ENCODE data around the gene LRFN3. TPM values are rescaled to one million over a fixed set of nuclear protein-coding genes. Genes with fewer than 3 reads are reported as not detected.
"Not testable (repeated sequence)": the region's sequence is repeated elsewhere in the genome, so short reads cannot be mapped to it uniquely, and the experiment has no call there.

The LRFN3 gene
- total RNA-seq, 1 experiment from 2014 or later = 3.7 TPM

GRCh38 chr19:35945121-35945790, 9.1 kb downstream of the LRFN3 start:
- Histone ChIP-seq H3K9me3 (ENCODE audit: low read length) (no peaks in the 10 kb centered on the region), H4K20me1 (ENCODE audit: insufficient read depth, low read depth, low read length) (peaks cover 4% of the 10 kb centered on the region; the same call in 1 of the 2 replicates), H3K4me3 (ENCODE audit: low read length) (no peak overlapping the region), H3K4me1 (ENCODE audit: low read length) (no peaks in the 10 kb centered on the region), H3K79me2 (ENCODE audit: low read length) (no peaks in the 10 kb centered on the region), H3K27ac (ENCODE audit: low read length) (no peak overlapping the region), H3K9ac (ENCODE audit: low read length) (no peak overlapping the region), H3K9me2 (replicated peaks; ENCODE audit: insufficient read depth, low read length) (no peaks in the 10 kb centered on the region), H3K27me3 (ENCODE audit: low read length) (no peaks in the 10 kb centered on the region), H3K36me3 (ENCODE audit: insufficient read depth, low read length) (no peaks in the 10 kb centered on the region), H2AFZ (ENCODE audit: low read length) (no peak overlapping the region), H3K4me2 (ENCODE audit: low read depth, low read length, poor library complexity, severe bottlenecking) (no peak overlapping the region)
- DNase-seq = no peak

DNA sequence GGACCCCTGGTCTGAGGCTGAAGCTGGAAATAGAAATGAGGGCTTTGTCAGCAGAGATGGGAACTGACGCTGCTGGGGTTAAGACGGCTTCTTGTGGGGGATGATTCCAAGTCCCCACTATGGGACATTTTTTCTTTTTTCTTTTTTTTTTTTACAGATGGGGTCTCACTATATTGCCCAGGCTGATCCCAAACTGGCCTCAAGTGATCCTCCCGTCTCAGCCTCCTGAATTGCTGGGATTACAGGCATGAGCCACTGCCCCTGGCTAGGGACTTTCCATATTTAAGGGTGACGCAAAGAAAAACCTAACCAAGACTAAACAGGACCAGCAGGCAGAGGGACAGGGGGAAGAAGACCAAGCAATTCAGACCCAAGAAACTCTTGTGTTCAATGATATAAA, 10.0 kb downstream of the LRFN3 start:
- no peak overlapping the region for H3K4me2 ChIP-seq (ENCODE audit: low read depth, low read length, poor library complexity, severe bottlenecking)
- H3K9me3 ChIP-seq (ENCODE audit: low read length) = no peaks in the 10 kb centered on the region
- no peaks in the 10 kb centered on the region for H3K9me2 ChIP-seq (replicated peaks; ENCODE audit: insufficient read depth, low read length)
- DNase-seq = no peak
- H3K27ac ChIP-seq (ENCODE audit: low read length) = no peak overlapping the region
- no peaks in the 10 kb centered on the region for H3K4me1 ChIP-seq (ENCODE audit: low read length)
- H3K4me3 ChIP-seq (ENCODE audit: low read length) = no peak overlapping the region
- no peak overlapping the region for H2AFZ ChIP-seq (ENCODE audit: low read length)
- peaks cover 4% of the 10 kb centered on the region; the same call in 1 of the 2 replicates for H4K20me1 ChIP-seq (ENCODE audit: insufficient read depth, low read depth, low read length)
- no peak overlapping the region for H3K9ac ChIP-seq (ENCODE audit: low read length)
- no peaks in the 10 kb centered on the region for H3K27me3 ChIP-seq (ENCODE audit: low read length)
- no peaks in the 10 kb centered on the region for H3K36me3 ChIP-seq (ENCODE audit: insufficient read depth, low read length)
- no peaks in the 10 kb centered on the region for H3K79me2 ChIP-seq (ENCODE audit: low read length)

GRCh38 chr19:35949131-35949530, 13.0 kb downstream of the LRFN3 start:
- H4K20me1 ChIP-seq (ENCODE audit: insufficient read depth, low read depth, low read length) = peaks cover 4% of the 10 kb centered on the region; the same call in 1 of the 2 replicates

GRCh38 chr19:35955881-35956634, 19.9 kb downstream of the LRFN3 start:
- H3K27me3 ChIP-seq (ENCODE audit: low read length) = no peaks in the 10 kb centered on the region
- no peaks in the 10 kb centered on the region for H3K4me1 ChIP-seq (ENCODE audit: low read length)
- no peak overlapping the region for H3K4me2 ChIP-seq (ENCODE audit: low read depth, low read length, poor library complexity, severe bottlenecking)
- no peaks in the 10 kb centered on the region for H4K20me1 ChIP-seq (ENCODE audit: insufficient read depth, low read depth, low read length)
- no peak for DNase-seq
- H2AFZ ChIP-seq (ENCODE audit: low read length) = no peak overlapping the region
- H3K9ac ChIP-seq (ENCODE audit: low read length) = no peak overlapping the region
- no peaks in the 10 kb centered on the region for H3K79me2 ChIP-seq (ENCODE audit: low read length)
- H3K9me2 ChIP-seq (replicated peaks; ENCODE audit: insufficient read depth, low read length) = no peaks in the 10 kb centered on the region
- H3K27ac ChIP-seq (ENCODE audit: low read length) = no peak overlapping the region
- no peaks in the 10 kb centered on the region for H3K9me3 ChIP-seq (ENCODE audit: low read length)
- no peak overlapping the region for H3K4me3 ChIP-seq (ENCODE audit: low read length)
- no peaks in the 10 kb centered on the region for H3K36me3 ChIP-seq (ENCODE audit: insufficient read depth, low read length)

More at GRCh38 chr19:35949131-35949530, 13.0 kb downstream of the LRFN3 start:
- Histone ChIP-seq H3K9me2 (replicated peaks; ENCODE audit: insufficient read depth, low read length) (no peaks in the 10 kb centered on the region), H3K36me3 (ENCODE audit: insufficient read depth, low read length) (no peaks in the 10 kb centered on the region), H3K4me3 (ENCODE audit: low read length) (no peak overlapping the region), H3K4me1 (ENCODE audit: low read length) (no peaks in the 10 kb centered on the region), H3K27ac (ENCODE audit: low read length) (no peak overlapping the region), H3K4me2 (ENCODE audit: low read depth, low read length, poor library complexity, severe bottlenecking) (no peak overlapping the region), H3K27me3 (ENCODE audit: low read length) (no peaks in the 10 kb centered on the region), H3K9me3 (ENCODE audit: low read length) (no peaks in the 10 kb centered on the region), H2AFZ (ENCODE audit: low read length) (no peak overlapping the region), H3K79me2 (ENCODE audit: low read length) (no peaks in the 10 kb centered on the region), H3K9ac (ENCODE audit: low read length) (no peak overlapping the region)
- DNase-seq = no peak

- H4K20me1 ChIP-seq (ENCODE audit: insufficient read depth, low read depth, low read length); H3K4me2 ChIP-seq (ENCODE audit: low read depth, low read length, poor library complexity, severe bottlenecking); H3K27me3 ChIP-seq (ENCODE audit: low read length); H3K79me2 ChIP-seq (ENCODE audit: low read length); H3K36me3 ChIP-seq (ENCODE audit: insufficient read depth, low read length); H3K27ac ChIP-seq (ENCODE audit: low read length); H3K4me3 ChIP-seq (ENCODE audit: low read length); DNase-seq; H3K9me2 ChIP-seq (replicated peaks; ENCODE audit: insufficient read depth, low read length); H3K4me1 ChIP-seq (ENCODE audit: low read length); H3K9ac ChIP-seq (ENCODE audit: low read length); H2AFZ ChIP-seq (ENCODE audit: low read length); H3K9me3 ChIP-seq (ENCODE audit: low read length): not testable (repeated sequence)
Measured at GRCh38 chr19:35957411-35957810, 21.2 kb downstream of the LRFN3 start.

- DNase-seq = no peak
- no peak overlapping the region for H2AFZ ChIP-seq (ENCODE audit: low read length)
- no peaks in the 10 kb centered on the region for H3K36me3 ChIP-seq (ENCODE audit: insufficient read depth, low read length)
- no peaks in the 10 kb centered on the region for H3K4me1 ChIP-seq (ENCODE audit: low read length)
- no peaks in the 10 kb centered on the region for H3K27me3 ChIP-seq (ENCODE audit: low read length)
- no peaks in the 10 kb centered on the region for H3K9me3 ChIP-seq (ENCODE audit: low read length)
- no peak overlapping the region for H3K27ac ChIP-seq (ENCODE audit: low read length)
- no peak overlapping the region for H3K9ac ChIP-seq (ENCODE audit: low read length)
- H3K9me2 ChIP-seq (replicated peaks; ENCODE audit: insufficient read depth, low read length) = no peaks in the 10 kb centered on the region
- H3K79me2 ChIP-seq (ENCODE audit: low read length) = no peaks in the 10 kb centered on the region
- no peaks in the 10 kb centered on the region for H4K20me1 ChIP-seq (ENCODE audit: insufficient read depth, low read depth, low read length)
- no peak overlapping the region for H3K4me3 ChIP-seq (ENCODE audit: low read length)
- no peak overlapping the region for H3K4me2 ChIP-seq (ENCODE audit: low read depth, low read length, poor library complexity, severe bottlenecking)
Measured at GRCh38 chr19:35958660-35959039, 22.5 kb downstream of the LRFN3 start.

DNA sequence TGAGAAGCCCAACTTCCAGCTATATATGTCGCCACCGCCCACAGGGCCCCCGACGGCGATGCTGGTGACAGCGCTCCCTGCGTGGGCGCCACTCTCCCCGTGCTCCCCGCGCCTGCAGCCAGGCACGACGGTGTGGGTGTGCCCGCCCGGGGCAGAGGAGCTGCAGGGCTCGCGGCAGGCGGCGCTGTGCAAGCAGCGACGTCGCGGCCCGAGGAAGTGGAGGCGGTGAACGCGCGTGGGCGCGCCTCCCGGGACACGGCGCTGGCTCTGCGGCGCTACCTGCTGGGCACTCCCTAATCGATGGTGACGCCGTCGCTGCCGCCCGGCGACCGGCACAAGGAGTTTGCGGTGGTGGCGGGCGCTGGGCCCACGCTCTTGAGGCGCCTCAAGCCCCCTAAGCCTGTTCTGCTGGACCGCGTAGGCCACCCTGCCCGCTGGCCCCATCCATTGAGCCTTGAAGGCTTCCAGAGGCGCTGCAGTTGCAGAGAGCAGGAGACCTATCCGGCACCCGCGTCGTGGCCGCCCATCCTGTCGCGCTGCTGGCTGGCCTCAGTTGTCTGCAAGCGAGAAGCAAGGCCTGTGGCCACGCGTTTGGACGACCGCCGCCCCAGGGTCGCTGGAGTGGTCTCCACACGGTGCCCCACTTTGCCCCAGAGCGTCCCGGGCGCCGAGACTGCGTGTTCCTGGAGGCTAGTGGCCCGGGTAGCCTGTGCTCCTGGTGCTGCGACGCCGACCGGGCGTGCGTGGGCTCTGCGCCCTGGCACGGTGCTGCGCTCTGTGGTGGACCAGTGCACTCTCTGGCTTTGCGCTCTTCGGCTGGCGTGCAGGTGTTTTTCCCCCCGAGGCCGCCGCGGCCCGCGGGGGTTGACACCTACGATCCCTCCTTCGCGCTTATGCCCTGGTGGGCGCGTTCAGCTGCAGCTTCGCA, 23.1 kb downstream of the LRFN3 start:
- no peak overlapping the region for H3K4me2 ChIP-seq (ENCODE audit: low read depth, low read length, poor library complexity, severe bottlenecking)
- H3K9me2 ChIP-seq (replicated peaks; ENCODE audit: insufficient read depth, low read length) = no peaks in the 10 kb centered on the region
- no peaks in the 10 kb centered on the region for H3K27me3 ChIP-seq (ENCODE audit: low read length)
- no peaks in the 10 kb centered on the region for H3K36me3 ChIP-seq (ENCODE audit: insufficient read depth, low read length)
- H3K9ac ChIP-seq (ENCODE audit: low read length) = no peak overlapping the region
- no peak overlapping the region for H3K4me3 ChIP-seq (ENCODE audit: low read length)
- no peaks in the 10 kb centered on the region for H3K4me1 ChIP-seq (ENCODE audit: low read length)
- H3K9me3 ChIP-seq (ENCODE audit: low read length) = no peaks in the 10 kb centered on the region
- H2AFZ ChIP-seq (ENCODE audit: low read length) = no peak overlapping the region
- H3K79me2 ChIP-seq (ENCODE audit: low read length) = no peaks in the 10 kb centered on the region
- no peaks in the 10 kb centered on the region for H4K20me1 ChIP-seq (ENCODE audit: insufficient read depth, low read depth, low read length)
- no peak for DNase-seq
- H3K27ac ChIP-seq (ENCODE audit: low read length) = no peak overlapping the region

GRCh38 chr19:35959968-35960320, 23.8 kb downstream of the LRFN3 start:
- no peak overlapping the region for H3K4me3 ChIP-seq (ENCODE audit: low read length)
- no peaks in the 10 kb centered on the region for H3K79me2 ChIP-seq (ENCODE audit: low read length)
- H3K4me1 ChIP-seq (ENCODE audit: low read length) = no peaks in the 10 kb centered on the region
- no peak overlapping the region for H3K4me2 ChIP-seq (ENCODE audit: low read depth, low read length, poor library complexity, severe bottlenecking)
- H3K9me2 ChIP-seq (replicated peaks; ENCODE audit: insufficient read depth, low read length) = no peaks in the 10 kb centered on the region
- H3K9ac ChIP-seq (ENCODE audit: low read length) = no peak overlapping the region
- H2AFZ ChIP-seq (ENCODE audit: low read length) = no peak overlapping the region
- no peak for DNase-seq
- H3K27me3 ChIP-seq (ENCODE audit: low read length) = no peaks in the 10 kb centered on the region
- no peaks in the 10 kb centered on the region for H3K9me3 ChIP-seq (ENCODE audit: low read length)
- H4K20me1 ChIP-seq (ENCODE audit: insufficient read depth, low read depth, low read length) = no peaks in the 10 kb centered on the region
- no peaks in the 10 kb centered on the region for H3K36me3 ChIP-seq (ENCODE audit: insufficient read depth, low read length)
- H3K27ac ChIP-seq (ENCODE audit: low read length) = no peak overlapping the region
